NCI-H2029 (cell line): ENCODE measurements around the gene ZNF669.
"Not testable (repeated sequence)": the region's sequence is repeated elsewhere in the genome, so short reads cannot be mapped to it uniquely, and the experiment has no call there.

ENCODE experiments used
- DNase-seq: peaks from one replicate; lab custom pipeline; 2025; lab: John Stamatoyannopoulos, UW

The ZNF669 gene

DNA sequence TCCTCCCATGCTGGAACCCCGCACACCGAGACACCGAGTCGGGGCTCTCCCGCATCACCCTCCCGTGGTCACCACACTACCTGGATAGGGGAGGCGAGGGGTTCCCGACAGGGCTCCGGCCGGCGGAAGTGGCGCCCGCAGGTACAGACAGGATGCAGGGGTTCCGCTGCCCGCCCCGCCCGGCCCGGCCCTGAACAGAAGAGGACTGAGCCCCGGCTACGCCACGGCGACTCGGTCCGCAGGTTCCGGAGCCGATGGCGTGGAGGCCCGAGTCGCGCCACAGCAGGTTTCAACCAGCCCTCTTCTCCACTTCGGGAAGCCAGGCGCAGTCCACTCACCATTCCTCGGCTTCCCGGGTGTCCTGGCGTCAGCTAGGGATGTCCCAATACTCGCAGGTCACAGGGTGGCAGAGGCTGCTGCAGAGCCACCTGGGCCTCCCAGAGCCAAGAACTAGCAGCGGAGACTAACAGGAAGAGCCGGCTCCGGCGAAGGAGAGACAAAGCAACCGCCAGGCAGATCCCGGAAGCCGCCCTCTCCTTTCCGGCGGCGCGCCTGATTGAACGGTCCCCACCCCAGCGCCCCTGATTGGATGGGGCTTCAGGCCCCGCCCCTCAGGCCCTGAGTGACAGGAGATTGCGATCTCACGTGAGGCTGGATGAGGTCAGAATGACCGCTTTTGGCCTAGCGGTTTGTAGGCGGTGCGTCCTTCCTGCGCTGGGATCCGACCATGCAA, at the start of gene ZNF669:
Gene ZNF669 (minus strand): TSS at position 498 of the 733 bp plus-strand sequence. CDS start 157 bp downstream, at position 341.
- peak; percentile 95 for DNase-seq

DNA sequence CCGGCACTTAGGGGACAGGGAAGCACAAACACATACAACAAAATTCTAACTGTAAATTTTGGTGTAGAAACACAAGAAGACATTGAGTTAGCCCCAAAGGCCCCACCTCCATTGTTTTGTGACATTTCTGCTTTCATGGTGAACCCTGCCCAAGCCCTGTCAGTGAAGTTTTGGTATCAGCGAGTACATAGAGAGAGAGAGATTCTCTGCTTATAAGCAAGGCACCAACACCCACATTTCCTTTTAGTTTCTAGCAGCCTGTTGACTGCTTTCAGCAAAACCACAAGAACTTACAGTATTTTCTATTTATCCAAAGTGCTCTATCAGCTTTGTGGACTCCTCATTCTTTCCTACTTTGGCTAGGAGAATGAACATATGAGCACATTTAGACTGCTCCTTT, 43.6 kb upstream of the ZNF669 start:
- DNase-seq = no peak

DNA sequence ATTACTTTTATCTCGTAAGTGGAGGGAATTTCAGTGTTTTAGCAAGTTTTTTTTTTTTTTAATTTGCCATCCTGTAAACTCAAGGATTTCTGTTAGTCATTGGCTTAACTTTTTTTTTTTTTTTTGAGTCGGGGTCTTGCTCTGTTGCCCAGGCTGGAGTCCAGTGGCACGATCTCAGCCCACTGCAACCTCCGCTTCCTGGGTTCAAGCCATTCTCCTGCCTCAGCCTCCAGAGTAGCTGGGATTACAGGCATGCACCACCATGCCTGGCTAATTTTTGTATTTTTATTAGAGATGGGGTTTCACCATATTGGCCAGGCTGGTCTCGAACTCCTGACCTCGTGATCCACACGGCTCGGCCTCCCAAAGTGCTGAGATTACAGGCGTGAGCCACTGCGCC, 43.0 kb upstream of the ZNF669 start:
- DNase-seq = not testable (repeated sequence)

DNA sequence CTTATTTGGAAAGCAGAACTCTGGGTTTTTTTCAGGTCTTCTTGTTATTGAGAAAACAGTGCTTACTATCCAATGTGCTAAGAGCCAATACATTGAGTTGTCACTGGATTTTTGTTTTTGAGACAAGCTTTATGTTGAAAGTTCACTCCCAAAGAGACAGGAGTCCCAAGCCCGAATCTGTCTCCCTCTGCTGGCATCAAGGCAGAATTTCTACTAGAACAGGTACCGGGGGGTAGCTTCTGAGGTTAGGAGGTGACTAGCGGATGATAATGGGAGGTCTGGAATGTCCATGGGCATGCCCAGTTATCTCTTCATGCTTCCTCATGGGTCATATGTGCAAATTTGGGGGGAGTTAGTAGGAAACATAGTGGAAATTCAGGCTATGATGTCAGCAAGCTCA, 42.5 kb upstream of the ZNF669 start:
- no peak for DNase-seq

DNA sequence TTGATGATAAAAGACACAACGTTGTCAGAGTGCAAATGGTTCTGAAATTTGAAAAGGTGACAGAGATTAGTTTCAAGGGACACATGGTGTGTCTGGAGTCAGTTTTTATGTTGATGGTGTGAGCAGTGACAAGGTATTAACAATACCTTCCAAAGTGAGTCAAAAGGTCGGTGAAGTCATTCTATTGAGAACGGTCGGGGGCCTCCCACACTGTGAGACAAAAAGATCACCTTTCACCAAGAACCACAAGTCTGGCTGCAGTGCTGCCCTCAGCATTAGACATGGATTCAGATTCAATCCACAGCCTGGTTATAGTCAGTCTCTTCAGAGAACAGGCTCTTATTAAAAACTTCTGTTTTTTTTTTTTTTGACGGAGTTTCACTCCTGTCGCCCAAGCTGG, 41.1 kb upstream of the ZNF669 start:
- DNase-seq = no peak

DNA sequence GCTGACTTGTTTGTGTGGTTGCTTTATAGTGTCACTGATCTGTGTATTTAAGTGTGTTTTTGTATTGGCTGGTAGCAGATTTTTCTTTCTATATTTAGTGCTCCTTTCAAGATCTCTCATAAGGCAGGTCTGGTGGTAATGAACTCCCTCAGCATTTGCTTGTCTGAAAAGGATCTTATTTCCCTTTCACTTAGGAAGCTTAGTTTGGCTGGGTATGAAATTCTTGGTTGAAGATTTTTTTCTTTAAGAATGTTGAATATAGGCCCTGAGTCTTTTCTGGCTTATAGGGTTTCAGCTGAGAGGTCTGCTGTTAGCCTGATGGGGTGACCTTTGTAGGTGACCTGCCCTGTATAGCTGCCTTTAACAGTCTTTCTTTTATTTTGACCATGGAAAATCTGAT, 35.4 kb upstream of the ZNF669 start:
- DNase-seq = not testable (repeated sequence)

DNA sequence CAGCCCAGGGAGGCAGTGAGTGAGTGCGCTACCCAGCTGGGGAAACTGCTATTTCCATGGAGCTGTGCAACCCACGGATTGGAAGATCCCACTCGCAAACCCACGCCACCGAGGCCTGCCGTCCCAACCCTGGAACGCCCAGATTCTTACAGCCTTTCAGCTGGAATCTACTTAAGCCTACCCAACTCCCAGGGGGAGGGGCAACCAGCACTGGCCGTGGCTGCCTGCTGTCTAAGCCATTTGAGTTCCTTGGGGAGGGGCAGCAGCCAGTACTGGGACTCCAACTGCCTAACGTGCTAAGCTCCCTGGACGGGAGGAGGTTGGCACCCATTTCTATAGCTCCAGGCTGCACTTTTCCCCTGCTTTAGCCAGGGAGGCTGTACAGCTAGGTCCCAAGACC, 27.1 kb upstream of the ZNF669 start:
- no peak for DNase-seq

DNA sequence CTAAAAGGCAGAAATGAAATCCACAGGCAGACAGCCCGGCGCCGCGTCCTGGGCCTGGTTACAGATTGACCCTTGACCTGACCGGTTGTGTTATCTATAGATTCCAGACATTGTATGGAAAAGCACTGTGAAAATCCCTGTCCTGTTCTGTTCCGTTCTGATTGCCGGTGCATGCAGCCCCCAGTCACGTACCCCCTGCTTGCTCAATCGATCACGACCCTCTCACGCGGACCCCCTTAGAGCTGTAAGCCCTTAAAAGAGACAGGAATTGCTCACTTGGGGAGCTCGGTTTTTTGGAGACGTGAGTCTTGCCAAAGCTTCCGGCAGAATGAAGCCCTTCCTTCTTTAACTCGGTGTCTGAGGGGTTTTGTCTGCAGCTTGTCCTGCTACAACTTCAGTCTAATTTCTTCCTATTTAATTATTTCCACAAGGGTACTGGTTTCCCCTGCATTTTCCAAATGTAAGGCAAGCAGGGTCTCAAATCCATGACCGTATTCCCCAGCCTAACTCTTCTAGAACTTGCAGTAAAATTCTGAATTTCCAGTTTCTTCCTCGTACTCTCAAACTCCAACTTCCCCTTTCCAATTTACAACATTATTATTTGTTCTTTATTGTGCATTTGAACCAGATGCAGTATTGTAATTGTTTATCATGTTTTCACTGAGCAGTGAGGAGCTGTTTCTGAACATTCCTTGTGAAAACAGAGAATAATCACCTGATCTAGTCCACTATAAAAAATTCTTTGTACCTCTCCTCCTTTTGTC, 23.5 kb upstream of the ZNF669 start:
- not testable (repeated sequence) for DNase-seq

DNA sequence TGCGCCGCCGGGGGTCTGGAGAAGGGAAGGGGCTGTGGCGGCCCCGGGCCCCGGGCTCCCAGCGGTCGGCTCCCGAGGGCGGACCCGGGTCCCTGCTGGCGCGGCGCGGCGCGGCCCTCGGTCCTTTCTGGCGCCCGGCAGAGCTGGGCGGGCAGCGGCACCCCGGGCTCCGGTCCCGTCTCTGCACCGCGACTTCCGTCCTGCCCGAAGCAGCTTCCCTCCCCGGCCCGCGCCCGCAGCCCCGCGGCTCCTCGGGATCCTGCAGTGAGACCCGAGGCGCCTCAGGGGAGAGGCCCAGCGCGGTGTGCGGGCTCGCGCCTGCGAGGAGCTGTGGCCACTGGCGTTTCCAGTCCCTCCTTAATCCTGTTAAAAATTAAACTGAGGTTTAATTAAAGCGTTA, 22.4 kb upstream of the ZNF669 start:
- DNase-seq = not testable (repeated sequence)

DNA sequence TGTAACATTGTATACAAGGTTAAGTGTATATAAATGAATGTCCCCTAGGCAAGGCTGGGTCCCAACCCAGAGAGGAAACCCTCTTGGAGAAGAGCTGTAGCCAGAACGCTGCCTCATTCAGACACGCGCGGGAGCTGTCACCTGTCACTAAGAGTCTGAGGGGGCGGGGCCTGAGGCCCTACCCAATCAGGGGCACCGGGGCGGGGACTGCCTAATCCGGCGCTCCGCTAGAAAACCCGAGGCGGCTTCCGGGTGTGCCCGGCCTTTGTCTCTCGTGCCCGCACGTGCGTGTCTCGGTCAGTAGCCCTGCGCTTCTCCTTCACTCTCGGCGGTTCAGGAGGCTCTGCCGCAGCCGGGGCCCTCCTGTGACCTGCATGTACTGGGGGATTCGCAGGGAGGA, 22.0 kb upstream of the ZNF669 start:
- DNase-seq = not testable (repeated sequence)

DNA sequence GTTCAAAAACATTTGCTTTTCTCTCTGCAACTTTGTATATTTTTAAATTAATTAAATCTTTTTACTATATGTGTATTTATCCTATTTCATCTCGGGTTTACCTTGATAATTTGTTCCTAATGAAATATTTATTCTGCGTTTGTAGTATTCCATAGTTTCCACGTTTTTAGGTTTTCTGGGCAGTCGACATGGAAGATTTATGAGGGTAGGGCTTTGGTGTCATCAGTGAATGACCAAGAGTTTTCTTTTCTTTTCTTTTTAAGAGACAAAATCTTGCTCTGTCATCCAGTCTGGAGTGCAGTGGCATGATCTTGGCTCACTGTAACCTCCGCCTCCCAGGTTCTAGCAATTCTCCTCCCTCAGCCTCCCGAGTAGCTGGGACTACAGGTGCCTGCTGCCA, 17.2 kb upstream of the ZNF669 start:
- DNase-seq = no peak

DNA sequence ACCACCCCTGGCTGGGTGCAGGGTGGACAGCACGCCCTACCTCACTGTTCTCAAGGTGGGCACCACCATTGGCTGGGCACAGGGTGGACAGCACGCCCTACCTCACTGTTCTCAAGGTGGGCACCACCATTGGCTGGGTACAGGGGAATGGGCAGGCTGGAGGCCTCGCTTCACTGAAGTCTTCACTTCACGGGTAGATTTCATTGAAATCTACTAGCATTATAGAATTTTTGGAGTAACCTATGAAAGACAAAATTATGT, 16.2 kb upstream of the ZNF669 start:
- DNase-seq = not testable (repeated sequence)

DNA sequence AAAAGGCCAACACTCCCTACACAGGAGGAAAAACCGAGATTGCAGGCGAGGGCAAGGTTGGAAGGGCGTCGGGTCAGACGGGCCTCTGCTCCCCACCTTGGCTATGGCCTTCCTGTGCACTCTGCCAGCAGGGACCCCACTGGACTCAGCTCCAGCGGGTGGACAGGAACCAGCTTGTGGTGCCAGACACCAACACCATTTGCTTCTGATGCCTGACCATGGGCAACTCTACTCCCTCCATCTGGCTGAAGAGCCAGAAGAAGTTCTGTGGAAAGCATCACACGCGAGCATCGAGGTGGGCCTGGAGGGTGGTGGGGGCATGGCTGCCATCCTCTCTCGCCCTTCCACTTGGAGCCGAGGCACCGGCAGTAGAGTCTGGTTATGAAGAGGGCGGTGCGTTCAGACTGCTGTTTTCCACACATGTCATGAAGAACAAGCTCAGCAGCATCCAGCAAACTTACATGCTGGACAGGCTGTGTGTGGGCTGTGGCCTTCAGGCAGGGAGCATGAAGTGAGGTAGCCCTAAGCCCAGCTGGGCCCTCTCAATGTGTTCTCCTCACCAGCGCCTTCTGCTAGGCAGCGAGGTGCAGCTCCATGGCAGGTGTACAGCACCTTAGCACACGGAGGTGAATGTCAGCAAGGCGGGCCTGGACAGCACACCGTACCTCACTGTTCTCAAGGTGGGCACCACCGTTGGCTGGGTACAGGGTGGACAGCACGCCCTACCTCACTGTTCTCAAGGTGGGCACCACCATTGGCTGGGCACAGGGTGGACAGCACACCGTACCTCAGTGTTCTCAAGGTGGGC, 15.6 kb upstream of the ZNF669 start:
- DNase-seq = no peak

DNA sequence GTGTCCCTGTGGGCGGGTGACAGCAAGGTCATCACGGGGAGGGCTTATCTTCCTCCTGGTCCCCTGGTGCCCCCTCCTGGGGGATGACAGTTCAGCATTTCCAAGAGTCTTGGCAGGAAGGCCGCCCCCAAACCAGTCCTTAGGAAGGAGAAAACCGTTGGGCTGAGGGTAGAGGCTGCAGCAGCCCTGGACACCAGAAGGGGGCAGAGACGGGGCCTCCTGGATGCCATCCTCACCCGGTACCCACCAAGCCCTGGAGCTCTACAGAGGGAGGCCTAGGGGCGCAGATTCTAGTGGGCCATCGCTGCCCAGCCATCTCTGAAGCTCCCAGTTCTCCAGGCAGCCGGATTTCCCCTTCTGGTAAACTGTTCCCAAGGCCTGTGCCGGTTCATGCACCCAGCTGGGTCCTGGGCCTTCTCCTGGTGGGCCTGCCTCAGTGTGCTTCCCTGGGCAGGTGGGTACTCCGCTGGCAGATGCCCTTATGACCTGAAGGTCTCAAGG, 14.8 kb upstream of the ZNF669 start:
- peak; percentile 0 for DNase-seq

DNA sequence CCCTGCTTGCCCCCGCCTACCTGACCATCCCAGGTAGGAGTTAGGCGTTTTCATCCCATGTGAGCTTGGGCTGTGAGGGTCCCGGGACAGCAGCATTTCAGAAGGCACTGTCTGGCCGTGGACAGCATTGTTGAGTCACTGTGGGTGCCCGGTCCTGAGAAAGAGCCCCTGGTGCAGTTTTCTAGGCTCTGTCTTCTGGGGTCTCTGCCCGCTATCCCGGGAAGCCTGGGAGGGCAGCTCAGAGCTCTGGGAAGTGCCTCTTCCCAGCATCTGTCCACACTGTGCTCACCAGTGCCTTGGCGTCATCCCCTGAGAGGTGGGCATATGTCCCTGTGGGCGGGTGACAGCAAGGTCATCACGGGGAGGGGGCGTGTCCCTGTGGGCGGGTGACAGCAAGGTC, 11.4 kb upstream of the ZNF669 start:
- no peak for DNase-seq

DNA sequence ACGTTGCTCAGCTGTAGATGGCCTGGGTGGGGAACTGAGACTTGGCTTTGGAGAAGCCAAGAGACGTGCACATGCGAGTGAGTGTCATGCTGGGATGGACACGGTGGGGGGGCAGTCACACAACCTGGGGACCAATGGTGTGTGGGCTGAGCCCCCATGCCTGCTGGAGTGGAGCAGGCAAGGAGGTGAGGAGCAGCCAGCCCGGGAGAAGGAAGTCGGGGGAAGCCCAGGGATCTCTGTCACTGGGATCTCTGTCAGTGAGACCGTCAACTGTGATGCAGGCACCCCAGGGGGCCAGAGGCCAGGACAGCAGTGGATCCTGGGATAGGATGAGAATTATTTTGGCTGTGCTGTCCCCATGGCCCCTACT, 11.0 kb upstream of the ZNF669 start:
- no peak for DNase-seq

DNA sequence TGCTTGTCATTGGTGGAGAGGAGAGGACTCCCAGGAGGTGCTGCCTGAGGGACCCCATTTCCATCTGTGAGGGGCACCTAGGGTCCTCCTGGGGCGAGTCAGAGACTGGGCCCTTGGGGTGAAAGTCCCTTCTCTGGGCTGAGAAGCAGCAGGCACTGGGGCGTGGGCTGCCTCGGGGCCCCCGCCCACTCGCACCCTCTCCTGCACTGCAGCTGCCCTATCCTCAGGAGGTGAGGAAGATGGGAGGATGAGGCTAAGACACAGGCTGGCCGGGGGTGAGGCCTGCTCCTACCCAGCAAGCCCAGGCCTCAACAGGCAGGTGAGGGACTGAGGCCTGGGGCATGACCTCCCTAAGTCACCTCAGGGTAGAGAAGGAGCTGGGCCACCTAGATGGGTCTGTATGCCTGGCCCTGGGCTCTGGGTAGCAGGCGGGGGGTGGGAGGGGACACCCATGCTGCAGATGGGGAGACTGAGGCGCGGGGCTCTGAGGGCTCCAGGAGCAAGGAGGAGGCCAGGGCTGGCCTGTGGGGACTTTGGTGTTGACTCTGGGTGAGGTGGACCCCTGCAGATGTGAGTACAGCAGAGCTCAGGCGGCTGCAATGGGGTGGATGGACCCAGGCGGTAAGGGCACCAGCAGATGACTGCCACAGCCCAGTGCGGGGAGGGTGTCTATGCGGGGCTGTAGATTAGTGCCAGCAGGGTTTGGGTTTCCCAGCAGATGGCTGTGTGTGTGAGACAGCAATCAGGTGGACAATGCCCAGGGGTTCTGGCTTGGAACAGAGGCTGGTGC, 10.4 kb upstream of the ZNF669 start:
- DNase-seq = no peak

DNA sequence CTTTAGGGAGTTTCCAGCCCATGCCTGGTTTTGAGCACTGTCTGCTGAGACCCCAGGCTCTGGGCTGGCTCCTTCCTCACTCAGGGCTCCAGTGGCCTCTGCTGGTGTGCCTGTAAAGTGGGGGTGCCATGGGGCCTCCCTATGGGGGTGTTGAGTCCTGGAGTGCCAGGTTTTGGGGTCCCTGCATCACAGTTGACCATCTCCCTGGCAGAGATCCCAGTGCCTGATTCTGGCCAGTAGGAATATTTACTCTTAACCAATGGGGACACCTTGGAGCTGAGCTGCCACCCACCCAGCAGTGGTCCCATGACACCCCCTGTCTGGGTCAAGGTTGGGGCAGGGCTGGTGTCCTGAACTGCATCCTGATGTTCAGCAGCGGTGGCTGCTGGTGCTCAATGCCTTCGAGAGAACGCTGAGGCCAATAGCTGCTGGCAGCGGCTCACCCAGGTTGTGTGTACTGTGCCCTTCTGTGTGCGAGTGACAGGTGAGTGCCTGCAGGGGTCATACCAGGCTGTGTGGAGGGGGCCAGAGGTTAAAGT, 9.6 kb upstream of the ZNF669 start:
- DNase-seq = no peak

DNA sequence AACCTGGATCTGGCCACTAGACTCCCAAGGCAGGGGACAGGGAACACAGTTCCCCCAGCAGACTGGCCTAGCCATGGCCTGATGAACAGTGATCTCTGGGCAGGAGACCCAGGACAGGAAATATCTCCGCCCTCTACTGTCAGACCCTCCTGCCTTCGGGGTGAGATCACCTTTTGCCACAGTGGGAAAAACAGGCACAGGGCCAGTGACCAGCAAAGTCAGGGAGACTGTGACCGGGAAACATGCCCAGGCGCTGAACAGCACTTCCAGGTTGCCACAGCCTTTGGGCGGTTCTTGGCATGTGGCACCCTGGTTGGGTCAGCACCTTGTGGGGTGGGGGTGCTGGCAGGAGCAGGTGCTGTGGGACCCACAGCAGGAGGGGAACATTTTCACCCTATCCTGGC, 8.9 kb upstream of the ZNF669 start:
- peak; percentile 1 for DNase-seq

DNA sequence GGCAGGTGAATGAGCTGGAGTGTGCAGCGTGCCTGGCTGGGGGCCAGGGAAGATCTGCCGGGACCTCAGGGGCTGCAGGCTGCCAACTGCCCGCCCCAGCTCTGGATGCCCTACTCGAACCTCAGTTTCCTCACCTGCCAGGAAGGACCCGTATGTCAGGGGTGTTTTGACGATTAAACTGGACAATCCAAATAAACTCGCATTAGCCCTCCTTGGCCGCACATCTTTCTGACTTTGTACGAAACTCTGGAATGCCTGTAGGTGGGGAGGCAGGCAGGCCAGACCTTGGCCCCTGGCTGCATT, 8.3 kb upstream of the ZNF669 start:
- DNase-seq = peak; percentile 2

DNA sequence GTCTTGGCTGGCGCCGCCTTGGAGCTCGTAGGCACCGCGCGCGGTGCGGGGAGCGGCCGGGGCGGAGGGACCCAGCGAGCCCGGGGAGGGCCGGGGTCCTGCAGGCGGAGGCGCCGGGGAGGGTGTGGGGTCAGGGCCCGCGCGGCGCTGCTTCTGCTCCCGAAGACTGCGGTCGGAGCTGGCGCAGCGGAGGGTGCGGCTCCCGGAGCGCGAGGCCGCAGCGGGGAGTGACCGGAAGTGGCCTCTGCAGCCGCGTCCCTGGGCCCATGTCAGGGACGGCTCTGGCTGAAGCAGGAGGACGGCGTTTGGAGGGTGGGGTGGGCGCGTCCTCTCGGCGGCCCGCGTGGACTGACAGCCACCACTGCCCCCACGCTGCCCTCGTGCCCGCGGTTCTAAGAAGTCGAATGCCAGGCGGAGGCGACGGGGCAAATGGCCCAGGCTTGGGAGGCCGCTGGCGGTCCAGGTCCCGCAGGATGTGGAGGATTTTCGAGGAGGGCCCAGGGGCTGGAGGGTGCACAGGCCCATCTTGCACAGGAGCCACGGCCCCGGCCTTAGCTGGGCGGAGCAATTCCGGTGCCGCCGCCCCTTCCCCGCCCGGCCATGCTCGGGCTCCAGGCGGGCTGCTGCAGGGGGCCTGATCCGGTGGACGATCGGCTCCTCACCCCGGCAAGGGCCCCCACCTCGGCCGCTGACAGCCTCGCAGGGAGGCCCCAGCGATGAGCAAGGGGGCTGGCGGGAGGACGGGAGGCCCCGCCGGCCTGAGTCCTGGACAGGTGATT, 7.7 kb upstream of the ZNF669 start:
- DNase-seq = peak; percentile 2
